Measurements from ENCODE around the gene POU2F3. TPM values are rescaled to one million over a fixed set of nuclear protein-coding genes. Genes with fewer than 3 reads are reported as not detected.

POU2F3 gene
- total RNA-seq, 1 donor from 2014 or later, result not detected

DNA sequence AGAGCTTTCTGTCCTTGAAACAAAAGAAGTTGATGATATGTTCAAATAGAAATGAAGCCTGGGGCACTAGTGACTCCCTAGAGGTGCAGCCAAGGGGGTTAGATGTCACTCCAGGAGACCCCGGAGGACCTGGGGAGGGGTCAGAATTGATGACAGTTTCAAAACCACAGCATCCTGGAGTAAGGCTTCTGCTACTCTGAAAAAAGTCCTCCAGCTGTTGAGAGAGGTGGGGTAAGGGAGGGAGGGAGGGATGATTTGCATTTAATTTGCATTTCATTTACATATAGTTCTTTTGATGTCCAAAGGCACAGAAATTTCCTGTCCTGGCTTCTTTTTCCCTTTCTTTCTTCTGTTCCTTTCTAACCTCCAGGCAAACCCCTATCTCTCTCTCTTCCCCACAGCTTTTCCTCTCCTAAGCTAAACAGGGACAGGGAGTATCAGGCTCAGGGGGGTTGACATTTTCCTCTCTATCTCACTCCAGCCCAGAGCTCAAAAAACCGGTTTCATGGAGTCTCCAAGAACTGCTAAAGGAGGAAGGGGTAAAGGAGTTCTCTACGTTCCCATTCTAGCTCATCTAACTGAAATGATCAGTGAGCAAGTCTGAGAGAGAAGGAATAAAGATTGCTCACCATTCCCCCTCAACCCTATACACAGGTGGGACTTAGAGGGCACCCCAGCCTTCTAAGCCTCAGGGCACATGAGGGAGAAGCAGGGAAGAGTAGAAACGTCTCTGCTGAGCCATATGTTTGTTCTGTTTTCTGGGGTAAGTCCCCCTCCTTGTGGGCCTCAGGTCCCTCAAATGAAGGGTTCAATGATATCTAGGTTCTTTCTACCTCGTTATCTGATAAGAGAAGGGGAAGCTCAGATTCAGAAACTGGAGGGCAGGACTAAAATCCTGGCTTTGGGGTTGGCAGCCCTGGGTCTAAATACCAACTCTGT is 3.5 kb upstream of the POU2F3 start:
- Mint-ChIP-seq H3K4me3 (ENCODE audit: unreplicated experiment) (no peak overlapping the region), H3K27me3 (ENCODE audit: unreplicated experiment) (peaks cover 31% of the 10 kb centered on the region), H3K27ac (ENCODE audit: unreplicated experiment) (no peak overlapping the region), H3K9me3 (ENCODE audit: unreplicated experiment) (no peaks in the 10 kb centered on the region), H3K4me1 (ENCODE audit: low read depth, unreplicated experiment) (no peaks in the 10 kb centered on the region), H3K36me3 (ENCODE audit: unreplicated experiment) (no peaks in the 10 kb centered on the region)
- DNase-seq, result no peak
- TF ChIP-seq, protein P1, sequence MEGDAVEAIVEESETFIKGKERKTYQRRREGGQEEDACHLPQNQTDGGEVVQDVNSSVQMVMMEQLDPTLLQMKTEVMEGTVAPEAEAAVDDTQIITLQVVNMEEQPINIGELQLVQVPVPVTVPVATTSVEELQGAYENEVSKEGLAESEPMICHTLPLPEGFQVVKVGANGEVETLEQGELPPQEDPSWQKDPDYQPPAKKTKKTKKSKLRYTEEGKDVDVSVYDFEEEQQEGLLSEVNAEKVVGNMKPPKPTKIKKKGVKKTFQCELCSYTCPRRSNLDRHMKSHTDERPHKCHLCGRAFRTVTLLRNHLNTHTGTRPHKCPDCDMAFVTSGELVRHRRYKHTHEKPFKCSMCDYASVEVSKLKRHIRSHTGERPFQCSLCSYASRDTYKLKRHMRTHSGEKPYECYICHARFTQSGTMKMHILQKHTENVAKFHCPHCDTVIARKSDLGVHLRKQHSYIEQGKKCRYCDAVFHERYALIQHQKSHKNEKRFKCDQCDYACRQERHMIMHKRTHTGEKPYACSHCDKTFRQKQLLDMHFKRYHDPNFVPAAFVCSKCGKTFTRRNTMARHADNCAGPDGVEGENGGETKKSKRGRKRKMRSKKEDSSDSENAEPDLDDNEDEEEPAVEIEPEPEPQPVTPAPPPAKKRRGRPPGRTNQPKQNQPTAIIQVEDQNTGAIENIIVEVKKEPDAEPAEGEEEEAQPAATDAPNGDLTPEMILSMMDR (IDR thresholded peaks at IDR 0.05; ENCODE audit: partially characterized antibody, unreplicated experiment), result no peak

DNA sequence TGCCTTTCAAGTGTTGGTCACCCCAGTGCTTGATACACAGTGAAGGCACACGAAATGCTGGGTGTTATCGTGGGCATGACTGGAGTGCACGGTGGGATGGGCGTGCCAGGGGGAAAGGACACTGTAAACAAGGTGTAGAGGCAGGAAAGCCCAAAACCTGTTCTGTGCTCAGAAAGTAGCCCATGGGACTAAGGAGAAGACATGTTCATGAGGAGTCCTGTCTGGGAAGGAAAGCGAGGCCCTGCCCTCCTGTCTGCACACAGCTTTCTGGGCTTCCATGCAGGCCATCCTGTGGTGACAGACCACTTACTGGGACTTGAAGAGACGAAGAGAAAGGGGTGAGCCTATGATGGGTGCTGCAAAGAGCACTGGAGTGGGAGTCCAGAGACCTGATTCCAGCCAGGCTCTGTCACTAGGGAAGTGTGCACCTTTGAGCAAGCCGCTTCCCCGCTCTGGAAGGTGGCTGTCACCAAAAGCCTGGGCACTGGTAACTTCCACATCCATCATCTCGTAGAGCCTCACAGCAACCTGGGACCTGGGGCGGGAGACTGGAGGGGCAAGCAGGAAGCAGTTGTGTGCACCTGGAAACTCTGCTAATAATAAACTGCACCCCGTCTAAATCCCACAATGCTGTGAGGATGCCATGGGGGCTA is 846 bp upstream of the POU2F3 start:
- Mint-ChIP-seq H3K27me3 (ENCODE audit: unreplicated experiment) (peaks cover 38% of the 10 kb centered on the region), H3K4me1 (ENCODE audit: low read depth, unreplicated experiment) (no peaks in the 10 kb centered on the region), H3K27ac (ENCODE audit: unreplicated experiment) (no peak overlapping the region), H3K4me3 (ENCODE audit: unreplicated experiment) (peak overlapping the region; percentile 60), H3K36me3 (ENCODE audit: unreplicated experiment) (no peaks in the 10 kb centered on the region), H3K9me3 (ENCODE audit: unreplicated experiment) (peaks cover 3% of the 10 kb centered on the region)
- no peak for DNase-seq
- TF ChIP-seq, protein P1 (IDR thresholded peaks at IDR 0.05; ENCODE audit: partially characterized antibody, unreplicated experiment), result no peak

DNA sequence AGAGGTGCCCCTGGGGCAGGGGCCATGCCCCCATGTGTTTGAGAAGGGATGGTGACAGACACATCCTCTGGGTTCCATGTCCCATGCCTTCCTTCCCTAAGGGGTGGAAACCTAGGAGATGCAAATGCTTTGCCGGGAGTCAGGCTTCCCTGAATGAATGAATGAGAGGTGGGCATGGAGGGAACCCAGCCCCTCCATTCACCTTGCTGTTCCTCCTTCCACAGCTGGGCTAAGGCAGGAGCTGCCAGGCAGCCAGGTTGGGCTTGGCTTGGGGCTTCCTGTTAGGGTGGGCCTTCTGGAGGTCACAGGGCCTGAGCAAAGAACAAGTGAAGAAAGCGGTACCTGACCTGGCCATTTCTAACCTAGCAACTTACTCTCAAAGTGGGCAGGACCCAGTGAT is 926 bp downstream of the POU2F3 start:
- H3K27me3 Mint-ChIP-seq (ENCODE audit: unreplicated experiment), result peaks cover 29% of the 10 kb centered on the region
- no peak overlapping the region for H3K27ac Mint-ChIP-seq (ENCODE audit: unreplicated experiment)
- no peak for DNase-seq
- no peaks in the 10 kb centered on the region for H3K36me3 Mint-ChIP-seq (ENCODE audit: unreplicated experiment)
- no peaks in the 10 kb centered on the region for H3K4me1 Mint-ChIP-seq (ENCODE audit: low read depth, unreplicated experiment)
- no peak overlapping the region for H3K4me3 Mint-ChIP-seq (ENCODE audit: unreplicated experiment)
- H3K9me3 Mint-ChIP-seq (ENCODE audit: unreplicated experiment), result peaks cover 3% of the 10 kb centered on the region
- TF ChIP-seq, protein P1 (IDR thresholded peaks at IDR 0.05; ENCODE audit: partially characterized antibody, unreplicated experiment), result no peak

DNA sequence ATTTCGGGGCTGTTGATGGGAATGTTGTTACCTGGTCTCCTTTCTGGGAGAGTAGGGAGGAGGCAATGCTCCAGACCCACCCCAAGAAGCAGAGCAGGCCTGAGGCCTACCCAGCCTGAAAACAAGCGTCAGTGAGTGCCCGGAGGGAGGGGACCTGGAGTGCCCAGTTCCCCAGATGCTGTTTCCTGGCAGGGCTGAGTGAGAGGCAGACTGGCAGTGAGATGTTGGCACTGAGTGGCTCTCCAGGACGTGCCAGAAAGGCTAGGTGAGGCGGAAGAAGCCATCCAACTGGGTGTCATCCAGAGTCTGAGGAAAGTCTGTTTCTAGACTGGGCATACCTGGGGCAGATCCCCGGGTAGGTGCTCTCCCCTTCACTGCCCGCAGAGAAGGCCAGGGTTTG is 1.3 kb downstream of the POU2F3 start:
- H3K27me3 Mint-ChIP-seq (ENCODE audit: unreplicated experiment), result peaks cover 29% of the 10 kb centered on the region
- H3K27ac Mint-ChIP-seq (ENCODE audit: unreplicated experiment), result no peak overlapping the region
- H3K4me3 Mint-ChIP-seq (ENCODE audit: unreplicated experiment), result no peak overlapping the region
- TF ChIP-seq, protein P1 (IDR thresholded peaks at IDR 0.05; ENCODE audit: partially characterized antibody, unreplicated experiment), result no peak
- no peaks in the 10 kb centered on the region for H3K4me1 Mint-ChIP-seq (ENCODE audit: low read depth, unreplicated experiment)
- peaks cover 3% of the 10 kb centered on the region for H3K9me3 Mint-ChIP-seq (ENCODE audit: unreplicated experiment)
- H3K36me3 Mint-ChIP-seq (ENCODE audit: unreplicated experiment), result no peaks in the 10 kb centered on the region
- no peak for DNase-seq

DNA sequence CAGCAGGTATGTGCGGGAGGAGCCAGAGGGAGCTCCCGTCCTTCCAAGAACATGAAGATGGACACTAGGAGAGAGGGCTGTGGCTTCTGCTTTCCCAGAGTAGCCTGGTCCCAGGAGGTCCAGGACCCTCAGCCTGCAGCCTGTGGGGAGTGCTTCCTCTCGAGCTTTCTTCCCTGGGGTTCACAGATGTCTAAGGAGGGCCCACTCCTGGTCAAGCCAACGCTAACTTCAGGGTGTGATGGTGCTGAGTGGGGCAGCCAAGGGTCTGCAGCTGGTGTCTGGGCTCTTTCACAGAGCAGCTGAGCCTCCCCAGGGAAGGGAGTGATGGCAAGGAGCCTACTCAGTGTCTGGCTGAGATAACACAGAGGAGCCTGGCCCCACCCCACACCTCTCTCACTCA is 3.3 kb downstream of the POU2F3 start:
- TF ChIP-seq, protein P1 (IDR thresholded peaks at IDR 0.05; ENCODE audit: partially characterized antibody, unreplicated experiment), result no peak
- Mint-ChIP-seq H3K36me3 (ENCODE audit: unreplicated experiment) (no peaks in the 10 kb centered on the region), H3K27ac (ENCODE audit: unreplicated experiment) (no peak overlapping the region), H3K4me3 (ENCODE audit: unreplicated experiment) (no peak overlapping the region), H3K9me3 (ENCODE audit: unreplicated experiment) (peaks cover 3% of the 10 kb centered on the region), H3K4me1 (ENCODE audit: low read depth, unreplicated experiment) (no peaks in the 10 kb centered on the region), H3K27me3 (ENCODE audit: unreplicated experiment) (peaks cover 26% of the 10 kb centered on the region)
- no peak for DNase-seq

Measured in glutamatergic neuron (in vitro differentiated cells).